HG03045 (cell line): ENCODE measurements around the gene CLCN7.

Experiments used
- ATAC-seq: cut with Tn5 transposase; IDR thresholded peaks from one replicate; pipeline ENCODE4 v1.9.1; 2021; ENCODE audit warnings: mild to moderate bottlenecking, moderate library complexity; ENCODE audit not compliant: unreplicated experiment

The CLCN7 gene

DNA sequence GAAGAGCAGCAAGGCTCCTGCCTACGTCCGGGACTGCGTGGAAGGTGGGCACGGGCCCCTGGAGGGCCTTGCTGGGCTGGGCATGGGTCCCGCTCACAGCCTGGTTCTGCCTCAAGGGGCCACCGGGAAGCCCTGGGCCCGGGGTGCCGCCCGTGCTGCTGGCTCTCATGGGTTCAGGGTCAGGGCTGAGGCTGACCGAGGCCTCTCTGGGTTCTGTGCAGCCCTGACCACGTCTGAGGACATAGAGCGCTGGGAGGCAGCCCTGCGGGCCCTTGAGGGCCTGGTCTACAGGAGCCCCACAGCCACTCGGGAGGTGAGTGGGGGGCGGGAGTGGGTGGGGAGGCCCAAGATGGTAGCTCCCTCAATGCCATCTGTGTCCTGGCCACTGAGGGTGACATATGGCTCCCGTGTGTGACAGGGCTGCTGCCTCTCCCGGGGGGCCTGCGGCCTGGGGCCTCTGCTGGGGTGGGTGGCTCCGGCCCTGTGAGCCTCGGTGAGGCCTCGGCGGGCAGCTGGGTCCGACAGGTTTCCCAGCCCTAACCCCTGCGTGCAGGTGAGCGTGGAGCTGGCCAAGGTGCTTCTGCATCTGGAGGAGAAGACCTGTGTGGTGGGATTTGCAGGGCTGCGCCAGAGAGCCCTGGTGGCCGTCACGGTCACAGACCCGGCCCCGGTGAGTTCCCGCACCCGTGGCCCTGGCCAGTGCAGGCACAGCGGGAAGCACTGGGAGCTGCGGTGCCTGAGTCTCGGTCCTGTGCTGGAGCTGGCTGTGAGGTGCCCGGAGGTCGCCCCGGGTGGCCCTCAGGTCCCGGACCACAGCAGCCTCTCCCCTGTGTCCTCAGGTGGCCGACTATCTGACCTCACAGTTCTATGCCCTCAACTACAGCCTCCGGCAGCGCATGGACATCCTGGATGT, 27.5 kb upstream of the CLCN7 start:
- no peak for ATAC-seq

DNA sequence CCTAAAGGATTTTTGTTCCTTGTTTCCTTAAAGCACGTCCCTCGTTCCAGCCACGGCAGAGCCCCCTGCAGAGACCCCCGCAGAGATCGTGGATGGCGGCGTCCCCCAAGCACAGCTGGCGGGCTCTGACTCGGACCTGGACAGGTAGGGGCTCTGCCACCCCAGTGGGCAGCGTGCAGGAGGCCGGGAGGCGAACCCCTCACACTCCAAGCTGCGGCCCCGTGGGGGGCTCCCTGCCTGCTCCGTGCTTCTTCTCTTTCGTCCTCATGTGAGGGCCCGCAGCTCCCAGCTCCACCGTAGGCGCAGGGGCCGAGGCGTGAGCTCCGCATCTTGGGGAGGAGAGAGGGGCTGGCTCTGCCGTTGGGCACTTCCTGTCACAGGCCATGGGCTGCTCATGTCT, 26.8 kb upstream of the CLCN7 start:
- no peak for ATAC-seq

DNA sequence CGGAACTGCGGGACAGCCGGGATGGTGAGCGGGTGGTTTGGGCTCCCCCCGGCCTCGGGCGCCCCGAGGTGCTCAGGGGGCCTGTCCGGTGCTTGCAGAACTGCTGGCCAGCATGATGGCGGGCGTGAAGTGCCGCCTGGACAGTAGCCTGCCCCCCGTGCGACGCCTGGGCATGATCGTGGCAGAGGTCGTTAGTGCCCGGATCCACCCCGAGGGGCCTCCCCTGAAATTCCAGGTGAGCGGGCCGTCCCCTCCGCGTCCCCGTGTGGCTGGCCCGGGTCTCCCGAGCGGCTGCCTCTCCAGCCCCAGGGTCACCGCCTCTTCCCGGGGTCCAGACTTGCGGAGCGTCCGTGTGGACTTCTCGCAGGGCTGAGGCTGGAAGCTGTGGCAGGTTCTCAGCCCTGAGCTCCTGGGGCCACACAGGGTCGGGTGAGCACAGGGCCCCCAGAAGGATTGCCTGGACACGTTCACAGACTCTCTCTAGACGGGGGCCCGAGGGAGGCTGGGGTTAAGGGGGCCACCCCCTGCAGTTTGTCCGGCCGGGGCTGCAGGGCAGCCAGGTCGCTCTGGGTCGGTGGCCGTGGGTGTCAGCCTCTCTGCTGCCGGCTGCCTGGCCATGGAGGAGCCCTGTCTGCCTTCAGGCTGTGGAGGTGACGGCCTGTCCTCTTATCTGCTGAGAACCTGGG, 25.8 kb upstream of the CLCN7 start:
- no peak for ATAC-seq

DNA sequence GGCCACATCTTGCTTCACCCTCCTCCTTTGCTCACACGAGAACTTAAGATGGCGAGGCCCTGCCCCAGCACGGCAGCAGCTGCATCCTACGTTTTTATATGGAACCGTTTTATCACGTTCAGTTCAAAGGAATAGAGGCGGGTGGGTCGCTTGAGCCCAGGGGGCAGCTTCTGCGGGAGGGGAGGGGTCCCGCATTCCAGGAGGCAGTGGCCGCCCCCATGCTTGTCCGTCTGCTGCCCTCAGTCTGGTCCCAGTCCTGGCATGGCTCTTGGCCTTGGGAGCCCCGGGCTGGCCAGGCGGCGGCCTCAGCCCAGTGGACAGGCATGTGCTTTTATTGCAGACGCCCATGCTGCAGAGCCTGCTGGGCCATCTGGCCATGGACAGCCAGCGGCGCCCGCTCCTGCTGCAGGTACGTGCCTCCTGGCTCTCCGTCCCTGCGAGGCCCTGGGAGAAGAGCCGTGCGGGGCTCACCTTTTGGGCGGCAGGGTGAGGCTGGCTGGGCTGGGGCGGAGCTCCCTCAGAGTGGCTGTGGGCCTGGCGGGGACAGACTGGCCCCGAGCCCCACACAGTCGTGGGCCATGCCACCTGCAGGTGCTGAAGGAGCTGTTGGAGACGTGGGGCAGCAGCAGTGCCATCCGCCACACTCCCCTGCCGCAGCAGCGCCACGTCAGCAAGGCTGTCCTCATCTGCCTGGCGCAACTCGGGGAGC, 25.1 kb upstream of the CLCN7 start:
- no peak for ATAC-seq

DNA sequence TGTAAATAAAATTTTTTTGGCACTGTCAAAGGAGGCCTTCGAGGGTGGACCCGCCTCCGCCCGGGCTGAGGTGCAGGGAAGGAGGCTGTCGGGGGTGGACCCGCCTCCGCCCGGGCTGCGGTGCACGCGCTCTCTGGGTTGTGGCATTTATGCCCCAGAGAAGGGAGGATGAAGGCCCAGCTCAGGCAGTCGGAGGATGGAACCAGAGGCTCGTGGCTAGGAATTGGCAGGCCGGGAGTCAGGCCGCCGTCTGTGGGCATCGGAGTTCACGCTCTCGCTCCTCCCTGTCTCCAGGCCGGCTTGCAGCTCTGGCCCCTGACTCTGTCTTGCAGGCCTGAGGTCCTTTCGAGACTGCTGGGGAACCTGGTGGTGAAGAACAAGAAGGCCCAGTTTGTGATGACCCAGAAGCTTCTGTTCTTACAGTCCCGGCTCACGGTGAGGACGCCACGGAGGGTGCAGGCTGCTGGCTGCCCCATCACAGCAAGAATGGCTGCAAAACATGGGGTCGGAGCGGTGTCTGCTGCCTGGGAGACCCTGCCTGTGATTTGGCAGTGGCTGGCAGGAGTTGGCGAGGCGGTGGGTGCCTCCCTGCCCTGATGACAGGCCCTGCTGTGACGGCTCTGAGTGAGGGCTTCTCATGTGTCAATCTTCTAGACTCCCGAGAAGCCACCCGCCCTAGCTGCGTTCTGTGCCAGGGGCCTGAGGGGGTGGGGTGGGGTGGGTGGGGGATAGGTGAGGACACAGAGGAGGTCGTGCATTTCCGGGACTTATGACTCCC, 24.3 kb upstream of the CLCN7 start:
- ATAC-seq: no peak

DNA sequence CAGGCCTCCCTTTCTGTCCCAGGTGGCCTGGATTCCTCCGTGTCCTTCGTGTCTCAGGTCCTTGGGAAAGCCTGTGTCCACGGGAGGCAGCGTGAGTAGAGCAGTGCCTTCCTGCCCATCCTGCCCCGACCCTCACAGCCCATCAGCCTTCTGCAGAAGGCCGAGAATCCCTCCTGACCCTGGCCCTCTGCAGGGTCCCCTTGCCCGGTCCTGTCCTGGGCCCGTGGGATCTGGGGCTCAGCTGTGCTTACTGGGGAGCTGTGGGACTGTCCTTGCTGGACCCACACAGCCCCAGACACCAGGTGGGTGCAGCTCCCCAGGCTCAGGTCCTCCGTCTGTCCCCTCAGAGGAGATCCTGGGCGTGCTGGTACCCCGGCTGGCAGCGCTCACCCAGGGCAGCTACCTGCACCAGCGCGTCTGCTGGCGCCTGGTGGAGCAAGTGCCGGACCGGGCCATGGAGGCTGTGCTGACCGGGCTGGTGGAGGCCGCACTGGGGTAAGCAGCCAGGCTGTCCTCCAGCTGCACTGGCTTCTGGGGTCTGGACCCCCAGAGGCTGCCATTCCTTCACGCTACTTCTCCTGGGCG, 22.3 kb upstream of the CLCN7 start:
- no peak for ATAC-seq

DNA sequence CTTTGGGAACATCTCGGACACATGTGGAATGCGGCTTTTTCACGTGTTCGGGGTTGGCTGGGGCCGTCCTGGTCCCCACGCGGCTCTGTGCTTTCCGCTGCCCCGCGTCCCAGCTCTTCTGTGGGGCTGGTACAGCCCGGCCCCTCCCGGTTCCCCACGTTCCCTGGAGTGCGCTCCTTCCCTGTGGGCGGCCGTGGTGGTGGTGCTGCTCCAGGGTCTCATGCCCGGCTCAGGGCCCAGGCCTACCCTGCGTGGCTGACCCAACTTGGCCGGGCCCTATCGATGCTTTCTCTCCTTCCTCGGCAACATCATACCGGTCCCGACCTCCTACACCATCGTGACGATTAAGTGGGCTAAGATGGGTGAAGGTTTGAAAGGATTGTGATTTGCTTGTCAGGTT, 21.6 kb upstream of the CLCN7 start:
- ATAC-seq: no peak

DNA sequence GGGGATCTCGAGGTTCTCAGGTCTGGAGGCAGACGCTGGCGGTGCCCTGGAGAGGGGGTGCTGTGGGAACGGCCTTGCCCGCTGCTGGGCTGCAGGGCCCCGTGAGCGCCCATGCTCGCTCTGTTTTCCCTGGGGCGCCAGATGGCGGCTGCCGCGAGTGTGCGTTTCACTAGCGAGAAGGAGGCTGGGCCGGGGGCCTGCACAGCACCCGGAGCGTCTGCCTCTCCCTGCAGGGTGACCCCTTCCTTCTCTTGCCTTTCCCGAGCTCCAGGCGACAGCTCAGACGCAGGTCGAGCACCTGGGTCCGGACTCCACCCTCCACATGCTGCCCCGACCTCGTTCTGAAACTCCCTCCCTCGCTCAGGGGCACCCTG, 21.0 kb upstream of the CLCN7 start:
- ATAC-seq: no peak

DNA sequence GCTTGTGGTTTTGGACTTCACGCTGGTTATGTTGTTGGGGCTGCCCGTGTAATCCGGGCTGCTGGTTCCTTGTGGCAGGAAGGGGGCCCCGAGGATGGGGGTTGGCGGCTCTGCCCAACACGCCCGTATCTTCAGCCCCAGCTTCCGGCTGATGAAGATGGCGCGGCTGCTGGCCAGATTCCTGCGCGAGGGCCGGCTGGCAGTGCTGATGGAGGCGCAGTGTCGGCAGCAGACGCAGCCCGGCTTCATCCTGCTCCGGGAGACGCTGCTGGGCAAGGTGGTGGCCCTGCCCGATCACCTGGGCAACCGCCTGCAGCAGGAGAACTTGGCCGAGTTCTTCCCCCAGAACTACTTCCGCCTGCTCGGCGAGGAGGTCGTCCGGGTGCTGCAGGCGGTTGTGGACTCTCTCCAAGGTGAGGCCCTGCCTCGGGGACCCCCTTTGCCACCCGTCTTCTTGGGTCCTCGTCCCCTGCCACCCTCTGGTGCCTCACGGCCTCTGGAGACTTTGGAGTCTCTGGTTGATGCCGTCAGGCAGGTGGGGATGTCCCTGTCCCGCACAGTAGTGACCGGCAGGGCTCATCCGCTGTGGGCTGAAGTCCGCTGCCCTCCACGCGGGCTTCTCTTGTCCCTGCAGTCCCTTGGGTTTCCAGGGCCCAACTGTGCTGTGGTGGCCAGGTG, 20.5 kb upstream of the CLCN7 start:
- ATAC-seq: no peak

DNA sequence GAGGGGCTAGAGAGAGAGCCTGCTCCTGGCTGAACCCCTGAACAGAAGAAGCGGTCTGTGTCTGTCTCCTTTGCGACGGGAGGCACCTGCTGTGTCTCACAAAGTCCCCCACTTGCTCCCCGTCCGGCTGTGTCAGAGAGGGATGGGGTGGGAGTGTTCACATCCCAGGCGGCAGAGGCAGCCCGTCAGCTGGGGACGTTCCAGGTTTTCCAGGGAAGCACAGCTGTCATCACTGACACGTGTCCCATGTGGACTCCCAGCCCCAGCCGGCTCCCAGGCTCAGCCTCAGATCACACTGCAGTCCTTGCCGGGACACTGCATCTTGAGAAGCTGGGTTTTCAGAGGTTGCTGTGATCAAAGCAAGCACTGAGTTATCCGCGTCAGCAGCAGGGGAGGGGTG, 19.9 kb upstream of the CLCN7 start:
- ATAC-seq: no peak

DNA sequence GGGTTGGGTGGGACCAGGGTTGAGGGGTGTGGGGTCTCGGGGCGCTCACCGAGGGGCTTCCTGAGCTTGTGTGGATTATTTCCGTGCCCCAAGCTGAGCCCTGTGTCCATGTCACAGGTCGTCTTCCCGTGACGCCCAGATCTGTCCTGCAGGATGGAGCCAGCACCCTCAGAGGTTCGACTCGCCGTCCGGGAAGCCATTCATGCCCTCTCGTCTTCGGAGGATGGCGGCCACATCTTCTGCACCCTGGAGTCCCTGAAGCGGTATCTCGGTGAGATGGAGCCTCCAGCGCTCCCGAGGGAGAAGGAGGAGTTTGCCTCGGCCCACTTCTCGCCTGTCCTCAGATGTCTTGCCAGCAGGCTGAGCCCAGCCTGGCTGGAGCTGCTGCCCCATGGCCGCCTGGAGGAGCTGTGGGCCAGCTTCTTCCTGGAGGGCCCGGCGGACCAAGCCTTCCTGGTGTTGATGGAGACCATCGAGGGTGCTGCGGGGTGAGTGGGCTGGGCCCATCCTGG, 19.4 kb upstream of the CLCN7 start:
- no peak for ATAC-seq

DNA sequence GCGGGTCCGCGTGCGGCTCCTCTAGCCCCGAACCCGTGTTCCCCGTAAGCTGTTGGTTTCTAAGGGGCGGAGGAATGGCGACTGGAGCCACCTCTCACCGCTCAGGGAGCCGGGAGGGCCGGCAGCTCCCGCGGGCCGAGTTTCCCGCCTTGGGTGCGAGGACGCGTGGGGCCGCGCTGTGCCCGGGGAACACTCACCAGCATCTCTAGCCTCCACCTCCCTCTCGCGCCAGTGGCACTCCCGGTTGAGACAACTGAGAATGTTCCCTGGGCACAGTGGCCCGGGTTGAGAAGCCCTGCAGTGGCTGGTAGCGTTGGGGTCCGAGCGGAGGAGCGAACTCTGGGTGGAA, 18.9 kb upstream of the CLCN7 start:
- ATAC-seq: peak; percentile 14

DNA sequence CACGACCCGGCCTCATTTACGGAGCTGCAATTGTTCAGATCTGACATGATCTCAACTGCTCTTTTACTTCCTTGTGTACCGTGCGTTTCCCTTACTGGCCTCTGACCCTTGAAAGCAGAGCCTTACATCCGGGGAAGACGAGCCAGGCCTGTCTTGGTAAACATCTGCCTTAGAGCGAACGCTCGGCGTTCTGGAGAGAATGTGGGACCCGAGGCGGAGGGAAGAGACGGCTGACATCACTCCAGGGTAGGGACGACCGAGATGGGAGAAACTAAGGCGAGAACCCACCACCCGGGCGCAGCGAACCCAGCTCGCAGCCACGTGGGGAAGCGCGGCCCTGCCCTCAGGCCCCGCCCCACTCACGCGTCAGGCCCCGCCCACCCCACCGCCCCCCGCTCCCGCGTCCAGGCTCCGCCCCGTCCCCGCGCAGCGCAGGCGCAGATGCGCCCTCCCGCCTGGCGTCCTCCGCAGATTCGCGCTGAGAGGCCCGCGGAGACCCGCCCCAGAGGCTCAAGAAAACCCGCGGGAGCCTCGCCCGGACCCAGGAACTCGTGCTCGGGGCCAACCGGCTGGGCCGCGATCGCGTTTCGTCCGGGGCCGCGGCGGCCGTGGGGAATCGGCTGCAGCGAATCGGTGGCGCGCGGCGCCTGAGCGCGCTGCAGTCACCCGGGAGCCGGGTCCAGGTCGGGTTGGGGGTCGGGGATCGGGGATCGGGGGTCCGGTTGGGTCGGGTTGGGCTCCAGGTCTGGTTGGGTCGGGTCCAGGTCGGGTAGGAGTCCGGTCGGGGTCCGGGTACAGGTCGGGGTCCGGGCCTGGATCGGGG, 18.3 kb upstream of the CLCN7 start, which contains the start of gene TELO2:
Gene TELO2, plus strand, starts transcription at position 438 of the 823 bp plus-strand sequence. CDS start 922 bp downstream, outside the sequence.
- ATAC-seq: peak; percentile 64

DNA sequence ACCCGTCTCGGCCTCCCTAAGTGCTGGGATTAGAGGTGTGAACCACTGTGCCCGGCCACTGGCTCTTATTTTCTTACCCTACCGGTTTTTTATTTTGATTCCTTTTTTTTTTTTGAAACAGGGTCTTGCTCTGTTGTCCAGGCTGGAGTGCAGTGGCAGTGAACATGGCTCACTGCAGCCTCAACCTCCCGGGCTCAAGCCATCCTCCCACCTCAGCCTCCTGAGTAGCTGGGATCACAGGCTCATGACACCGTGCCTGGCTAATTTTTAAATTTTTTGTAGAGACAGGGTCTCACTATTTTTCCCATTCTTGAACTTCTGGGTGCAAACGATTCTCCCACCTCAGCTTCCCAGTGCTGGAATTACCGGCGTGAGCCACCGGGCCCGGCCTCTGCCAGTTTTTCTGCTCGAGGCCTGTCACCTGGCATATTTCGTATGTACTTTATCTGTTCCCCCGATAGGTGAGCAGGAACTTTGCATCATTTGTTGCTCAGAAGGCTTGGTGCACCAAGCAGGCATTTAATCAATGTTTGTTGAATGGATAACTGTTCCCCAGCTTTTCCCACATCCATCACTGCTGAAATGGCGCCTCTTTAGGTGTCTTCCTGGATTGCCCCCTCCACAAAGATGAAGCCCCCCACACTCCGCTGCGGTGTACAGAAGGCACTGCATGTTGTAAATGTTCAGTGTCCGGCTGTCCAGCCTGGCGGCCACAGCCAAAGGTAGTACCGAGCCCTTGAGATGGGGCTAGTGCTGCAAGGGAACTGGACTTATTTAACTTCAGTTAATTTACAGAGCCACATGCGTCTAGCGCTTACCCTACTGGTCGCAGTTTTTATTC, 17.5 kb upstream of the CLCN7 start:
- ATAC-seq: no peak

DNA sequence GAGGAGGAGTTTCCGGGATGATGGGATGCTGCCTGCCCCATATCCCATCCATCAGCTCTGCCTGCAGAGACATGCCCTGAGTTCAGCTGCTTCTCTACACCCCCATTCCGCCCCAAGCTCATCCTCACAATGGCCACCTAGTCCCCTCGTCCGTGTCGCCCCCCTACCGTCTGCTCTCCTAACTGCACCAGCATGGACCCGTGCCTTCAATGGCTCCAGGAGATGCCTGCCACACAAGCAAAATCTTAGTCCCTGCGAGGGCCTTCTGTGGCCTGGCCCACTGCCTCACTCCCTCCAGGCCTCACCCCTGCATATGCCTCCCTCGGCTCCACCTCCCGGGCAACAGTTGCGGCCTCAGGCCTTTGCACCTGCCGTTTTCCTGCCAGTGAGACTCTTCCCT, 16.5 kb upstream of the CLCN7 start:
- ATAC-seq: no peak

DNA sequence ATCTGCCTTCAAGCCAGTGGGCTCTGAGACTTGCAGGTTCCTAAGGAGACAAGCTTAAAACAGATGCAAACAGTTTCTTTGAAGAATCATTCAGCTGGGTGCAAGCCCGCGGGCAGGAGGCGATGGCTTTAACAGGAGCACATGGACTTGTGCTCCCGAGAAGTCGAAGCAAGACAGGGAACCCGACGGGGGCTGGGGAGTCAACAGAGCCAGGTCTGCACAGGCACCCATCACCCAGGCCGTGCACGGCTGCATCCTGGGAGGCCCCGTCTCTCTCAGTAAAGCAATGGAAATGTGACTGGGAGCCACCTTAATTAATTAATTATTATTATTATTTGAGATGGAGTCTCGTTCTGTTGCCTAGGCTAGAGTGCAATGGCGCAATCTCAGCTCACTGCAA, 14.2 kb upstream of the CLCN7 start:
- ATAC-seq: no peak

DNA sequence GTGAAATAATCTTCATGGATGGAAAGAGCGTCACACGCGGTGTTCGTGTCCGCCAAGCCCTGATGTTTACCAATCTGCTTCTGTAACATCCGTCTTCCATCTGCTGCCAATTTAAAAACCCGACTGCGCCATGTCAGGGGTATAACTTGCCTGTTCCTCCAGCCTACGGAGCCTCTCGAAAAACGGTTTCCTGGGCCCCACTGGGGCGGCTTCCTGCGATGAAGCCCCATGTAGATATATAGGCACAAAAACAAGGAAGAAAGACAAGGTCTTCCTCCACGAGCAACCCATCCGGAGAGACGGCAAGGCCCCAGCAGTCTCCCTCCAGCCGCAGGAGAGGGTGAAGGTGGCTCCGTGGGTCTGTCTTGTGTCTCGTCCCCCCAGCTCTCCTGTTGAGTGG, 13.8 kb upstream of the CLCN7 start, which contains the start of gene PTX4:
Gene PTX4, minus strand, starts transcription at position 326 of the 400 bp plus-strand sequence. Its CDS starts 35 bp downstream, at position 291.
- ATAC-seq: no peak

DNA sequence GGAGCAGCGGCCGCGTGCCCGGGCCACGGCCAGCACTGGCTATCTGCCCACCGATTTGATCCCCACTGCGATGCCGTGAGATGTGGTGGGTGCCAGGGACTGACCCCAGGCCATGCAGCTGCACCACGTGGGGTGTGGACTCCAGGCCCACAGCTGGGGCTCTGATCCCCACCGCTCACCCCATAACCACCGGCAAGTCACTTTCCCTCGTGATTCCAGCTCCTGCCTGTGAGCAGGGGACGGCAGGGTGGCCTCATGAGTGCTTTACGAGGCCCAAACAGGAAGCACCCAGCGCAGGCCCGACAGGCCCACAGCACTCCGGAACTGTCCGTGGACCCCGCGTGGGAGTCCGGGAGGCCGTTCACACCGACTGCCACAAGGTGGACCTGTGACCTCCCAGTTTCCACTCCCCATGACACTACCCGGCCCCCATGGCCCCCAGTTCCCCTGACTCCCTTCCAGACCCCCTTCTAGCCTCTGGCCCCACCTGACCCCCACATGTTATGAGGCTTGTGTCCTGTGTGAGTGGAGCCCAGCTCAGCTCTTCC, 13.3 kb upstream of the CLCN7 start:
- ATAC-seq: no peak
